GM12873 (cell line): ENCODE results near the gene KATNAL2.

Source experiments
- CTCF ChIP-seq: IDR thresholded peaks from 2 replicates; pipeline ENCODE4 v1.5.1; 2012; ENCODE audit warnings: low read depth, mild to moderate bottlenecking, moderate library complexity, low read length, control low read depth; ENCODE audit not compliant: insufficient read depth; ENCODE audit errors: missing control alignments

The KATNAL2 gene

GRCh38 chr18:46917108-46917802 lies at the start of gene KATNAL2, which contains the start of gene PIAS2:
KATNAL2 (plus strand) TSS chr18:46917602; CDS start chr18:46946873, 29,271 bp downstream.
PIAS2 (minus strand) TSS chr18:46917507; CDS start chr18:46917345, 162 bp downstream.
- no peak for TF ChIP-seq CTCF

GRCh38 chr18:46868169-46868921 lies 49.1 kb upstream of the KATNAL2 start:
- no peak for TF ChIP-seq CTCF

GRCh38 chr18:46877329-46877987 lies 39.9 kb upstream of the KATNAL2 start:
- TF ChIP-seq CTCF: no peak

GRCh38 chr18:46883180-46883579 lies 34.2 kb upstream of the KATNAL2 start:
- TF ChIP-seq CTCF: no peak

- no peak for TF ChIP-seq CTCF
These were observed 30.5 kb upstream of the KATNAL2 start for GRCh38 chr18:46886893-46887292.

GRCh38 chr18:46888965-46889364 lies 28.4 kb upstream of the KATNAL2 start:
- TF ChIP-seq CTCF: no peak

- TF ChIP-seq CTCF: no peak
These were observed 25.6 kb upstream of the KATNAL2 start for GRCh38 chr18:46891742-46892214.
